ENCODE results near the gene CLEC6A. TPM values are rescaled to one million over a fixed set of nuclear protein-coding genes. Genes with fewer than 3 reads are reported as not detected.

Gene CLEC6A
- total RNA-seq, 1 experiment from 2014 or later = 0.17 TPM

DNA sequence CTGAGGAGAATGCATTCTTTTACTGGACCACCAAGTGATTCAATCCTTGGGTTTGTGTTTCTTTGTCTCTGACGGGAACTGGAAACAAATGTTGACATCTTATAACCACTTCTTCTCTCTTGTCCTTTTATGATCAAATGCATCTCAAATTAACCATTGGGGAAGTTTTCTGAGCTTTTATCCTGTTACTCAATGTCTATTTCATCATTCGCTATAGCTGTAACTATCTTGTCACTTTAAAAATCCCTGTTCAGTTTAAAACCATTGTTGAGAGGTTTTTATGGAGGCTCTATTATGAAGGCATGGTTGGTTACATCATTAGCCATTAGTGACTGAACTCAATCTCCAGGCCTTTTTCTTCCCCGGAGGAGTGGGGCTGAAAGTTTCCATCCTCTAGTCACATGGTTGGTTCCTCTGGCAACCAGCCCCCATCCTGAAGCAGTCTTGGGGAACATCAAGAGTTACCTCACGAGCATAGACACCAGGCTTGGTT, 2.7 kb upstream of the CLEC6A start:
- Mint-ChIP-seq H3K27ac (peak overlapping the region in 1 of 3 experiments; percentile 39; a peak in 2 of 7 replicates), H3K27me3 (ENCODE audit: low read depth) (no peaks in the 10 kb centered on the region), H3K9me3 (no peaks in the 10 kb centered on the region), H3K36me3 (ENCODE audit: insufficient read depth in 1 of 3, low read depth in 3 of 3) (no peaks in the 10 kb centered on the region), H3K4me3 (no peak overlapping the region), H3K4me1 (peaks cover 43 to 57% of the 10 kb centered on the region in 2 experiments)
- no peak overlapping the region for H2BK20ac ChIP-seq (ENCODE audit: low read depth, low read length, poor library complexity, severe bottlenecking)
- no peak for DNase-seq
- no peak overlapping the region for H3K23ac ChIP-seq (ENCODE audit: insufficient read length, low read depth, low read length)
- H4K5ac ChIP-seq (ENCODE audit: insufficient read length, low read depth, low read length) = no peak overlapping the region
- H3K27me3 ChIP-seq (ENCODE audit: insufficient read depth, low read length) = no peaks in the 10 kb centered on the region
- no peaks in the 10 kb centered on the region for H3K23me2 ChIP-seq (ENCODE audit: insufficient read length, low read depth, low read length, poor library complexity, severe bottlenecking)
- H4K8ac ChIP-seq (replicated peaks; ENCODE audit: insufficient read length, low read depth, low read length) = no peak overlapping the region
- no peaks in the 10 kb centered on the region for H4K20me1 ChIP-seq (ENCODE audit: control insufficient read depth, insufficient read depth, insufficient read length)
- H4K91ac ChIP-seq (ENCODE audit: insufficient read length, low read depth, low read length) = no peak overlapping the region
- H3K79me2 ChIP-seq (ENCODE audit: insufficient read depth, low read length) = no peaks in the 10 kb centered on the region
- no peak overlapping the region for H2BK12ac ChIP-seq (ENCODE audit: insufficient read length, low read depth, low read length)
- no peaks in the 10 kb centered on the region for H3K79me1 ChIP-seq (ENCODE audit: insufficient read depth, low read depth, low read length, poor library complexity, severe bottlenecking)
- TF ChIP-seq, protein P1, sequence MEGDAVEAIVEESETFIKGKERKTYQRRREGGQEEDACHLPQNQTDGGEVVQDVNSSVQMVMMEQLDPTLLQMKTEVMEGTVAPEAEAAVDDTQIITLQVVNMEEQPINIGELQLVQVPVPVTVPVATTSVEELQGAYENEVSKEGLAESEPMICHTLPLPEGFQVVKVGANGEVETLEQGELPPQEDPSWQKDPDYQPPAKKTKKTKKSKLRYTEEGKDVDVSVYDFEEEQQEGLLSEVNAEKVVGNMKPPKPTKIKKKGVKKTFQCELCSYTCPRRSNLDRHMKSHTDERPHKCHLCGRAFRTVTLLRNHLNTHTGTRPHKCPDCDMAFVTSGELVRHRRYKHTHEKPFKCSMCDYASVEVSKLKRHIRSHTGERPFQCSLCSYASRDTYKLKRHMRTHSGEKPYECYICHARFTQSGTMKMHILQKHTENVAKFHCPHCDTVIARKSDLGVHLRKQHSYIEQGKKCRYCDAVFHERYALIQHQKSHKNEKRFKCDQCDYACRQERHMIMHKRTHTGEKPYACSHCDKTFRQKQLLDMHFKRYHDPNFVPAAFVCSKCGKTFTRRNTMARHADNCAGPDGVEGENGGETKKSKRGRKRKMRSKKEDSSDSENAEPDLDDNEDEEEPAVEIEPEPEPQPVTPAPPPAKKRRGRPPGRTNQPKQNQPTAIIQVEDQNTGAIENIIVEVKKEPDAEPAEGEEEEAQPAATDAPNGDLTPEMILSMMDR (conservative IDR thresholded peaks at IDR 0.05) = no peak
- H3K4me1 ChIP-seq (ENCODE audit: insufficient read depth, low read length) = peaks cover 3% of the 10 kb centered on the region; the same call in 1 of the 2 replicates
- H2BK120ac ChIP-seq (ENCODE audit: low read depth, low read length, poor library complexity, severe bottlenecking) = no peak overlapping the region
- H3K9ac ChIP-seq (ENCODE audit: extremely low read depth, insufficient read length, low read length) = no peak overlapping the region
- H3K9me3 ChIP-seq (ENCODE audit: control insufficient read depth, low read depth, low read length) = no peaks in the 10 kb centered on the region
- H3K18ac ChIP-seq (ENCODE audit: insufficient read length, low read depth, low read length) = no peak overlapping the region
- no peak overlapping the region for H3T11ph ChIP-seq (ENCODE audit: low read length)
- no CpG with 5 or more reads among the region's 4 CpGs for WGBS (ENCODE audit: extremely low coverage, insufficient read length, low lambda C conversion rate)
- H2AFZ ChIP-seq (ENCODE audit: low read length) = no peak overlapping the region
- no peak overlapping the region for H2BK15ac ChIP-seq (ENCODE audit: low read depth, low read length)
- no peak overlapping the region for H3K4me2 ChIP-seq (ENCODE audit: insufficient read depth, insufficient read length, low read length)
- no peak overlapping the region for H3K27ac ChIP-seq (ENCODE audit: insufficient read length, low read depth, low read length)
- H3K14ac ChIP-seq (ENCODE audit: insufficient read depth, low read length) = no peak overlapping the region
- no peak overlapping the region for H2AK5ac ChIP-seq (ENCODE audit: insufficient read length, low read length)
- H3K56ac ChIP-seq (ENCODE audit: insufficient read length, low read depth, low read length) = no peak overlapping the region
- H2BK5ac ChIP-seq (ENCODE audit: insufficient read length, low read length) = no peak overlapping the region
- no peak overlapping the region for H3K4ac ChIP-seq (ENCODE audit: low read depth, low read length)

Measured in H9 (cell line).